PC-3 (cell line): Measurements from ENCODE around the gene RAF1. TPM values are rescaled to one million over a fixed set of nuclear protein-coding genes. Genes with fewer than 3 reads are reported as not detected.

Experiments used
- ATAC-seq: fragments of 200-7000 bp; cut with Tn5 transposase; 2 replicates; pipeline ENCODE4 v1.9.1; 2020; ENCODE audit warnings: mild to moderate bottlenecking, moderate library complexity
- BruUV-seq: library from RNA; stranded (reverse); fragments of 400-500 nt; replicated peaks from 2 replicates; lab custom pipeline; 2021; lab: Mats Ljungman, UMichigan
- CTCF ChIA-PET: fragments of 300-600 bp; sonication (Branson Sonifier 250); formaldehyde crosslinking; loops from one replicate; lab custom pipeline; 2022; ENCODE audit warnings: antibody characterized with exemption; lab: Charles Lee
- POLR2A ChIA-PET: fragments of 300-600 bp; sonication (Branson Sonifier 250); formaldehyde crosslinking; loops from one replicate; lab custom pipeline; 2022; ENCODE audit warnings: antibody characterized with exemption; ENCODE audit not compliant: unreplicated experiment; lab: Charles Lee
- DNase-seq: peaks from one replicate; pipeline ENCODE4 v3.0.0-alpha.2; 2015
- H2AFZ ChIP-seq: fragments of 300-600 bp; sonication (generic); 2 replicates; pipeline ENCODE4 v1.6.0; 2016; ENCODE audit warnings: antibody characterized with exemption, low read length
- H3F3A ChIP-seq: fragments of 300-600 bp; sonication (generic); one replicate; pipeline ENCODE4 v1.6.0; 2017; ENCODE audit warnings: antibody characterized with exemption, low read length, control low read depth, mild to moderate bottlenecking; ENCODE audit not compliant: unreplicated experiment
- H3K27ac ChIP-seq: fragments of 300-600 bp; sonication (generic); 2 replicates; pipeline ENCODE4 v1.5.1; 2016; ENCODE audit warnings: mild to moderate bottlenecking, low read length
- H3K27me3 ChIP-seq: fragments of 300-600 bp; sonication (generic); 2 replicates; pipeline ENCODE4 v1.6.1; 2016; ENCODE audit warnings: low read length, mixed read lengths
- H3K36me3 ChIP-seq: fragments of 300-600 bp; sonication (generic); 2 replicates; pipeline ENCODE4 v1.6.1; 2016; ENCODE audit warnings: low read depth, mixed run types, low read length, mixed read lengths
- H3K4me1 ChIP-seq: fragments of 300-600 bp; sonication (generic); 2 replicates; pipeline ENCODE4 v1.5.1; 2016; ENCODE audit warnings: low read length; ENCODE audit not compliant: insufficient read depth
- H3K4me2 ChIP-seq: fragments of 300-600 bp; sonication (generic); 2 replicates; pipeline ENCODE4 v1.6.0; 2016; ENCODE audit warnings: low read length
- H3K4me3 ChIP-seq: fragments of 300-600 bp; sonication (generic); 2 replicates; pipeline ENCODE4 v1.5.1; 2016; ENCODE audit warnings: mild to moderate bottlenecking, low read length, mixed read lengths
- H3K79me2 ChIP-seq: fragments of 300-600 bp; sonication (generic); 2 replicates; pipeline ENCODE4 v1.6.1; 2017; ENCODE audit warnings: low read length, mixed read lengths
- H3K9ac ChIP-seq: fragments of 300-600 bp; sonication (generic); 2 replicates; pipeline ENCODE4 v1.6.0; 2016; ENCODE audit warnings: mild to moderate bottlenecking, low read length
- H3K9me2 ChIP-seq: fragments of 300-600 bp; sonication (generic); replicated peaks from 2 replicates; pipeline ENCODE4 v1.6.1; 2016; ENCODE audit warnings: mixed run types, low read length, mixed read lengths
- H3K9me3 ChIP-seq: fragments of 300-600 bp; sonication (generic); 2 replicates; pipeline ENCODE4 v1.6.1; 2016; ENCODE audit warnings: low read length, mixed read lengths
- H4K20me1 ChIP-seq: fragments of 300-600 bp; sonication (generic); 2 replicates; pipeline ENCODE4 v1.6.1; 2016; ENCODE audit warnings: low read length, mixed read lengths
- EZH2 ChIP-seq: fragments of 300-600 bp; sonication (generic); IDR thresholded peaks from one replicate; pipeline ENCODE4 v1.6.1; 2017; ENCODE audit warnings: antibody characterized with exemption, mild to moderate bottlenecking, low read length; ENCODE audit not compliant: unreplicated experiment
- EZH2phosphoT487 ChIP-seq: fragments of 300-600 bp; sonication (generic); IDR thresholded peaks from 2 replicates; pipeline ENCODE4 v1.6.1; 2018; ENCODE audit warnings: mild to moderate bottlenecking, antibody characterized with exemption, low read length, borderline replicate concordance
- intact Hi-C: fragments of 100-400 bp; cut with micrococcal nuclease; formaldehyde crosslinking; loops from 2 replicates; pipeline ENCODE4 v1.9.0; 2023
- total RNA-seq: library from RNA; depleted of rRNA; stranded (reverse); fragments of >200 nt; gene quantifications from 2 replicates; pipeline ENCODE4 v1.2.3, GENCODE V29; 2014
- TF ChIP-seq, protein P1 (sequence below): fragments of 300-600 bp; sonication (generic); conservative IDR thresholded peaks from 2 replicates; pipeline ENCODE4 v1.5.1; 2017; ENCODE audit warnings: antibody characterized with exemption, low read depth, mild to moderate bottlenecking, low read length

The RAF1 gene
- total RNA-seq, 1 experiment from 2014 or later, result 130 TPM

- Histone ChIP-seq H3K4me3 (no peak overlapping the region), H3K27ac (no peak overlapping the region), H3K9me2 (no peaks in the 10 kb centered on the region), H2AFZ (no peak overlapping the region), H4K20me1 (no peaks in the 10 kb centered on the region), H3K27me3 (no peaks in the 10 kb centered on the region), H3K36me3 (peaks cover 71% of the 10 kb centered on the region), H3F3A (no peaks in the 10 kb centered on the region), H3K4me1 (no peaks in the 10 kb centered on the region), H3K4me2 (no peak overlapping the region), H3K9ac (no peak overlapping the region), H3K79me2 (no peaks in the 10 kb centered on the region), H3K9me3 (no peaks in the 10 kb centered on the region)
- DNase-seq, result no peak
- TF ChIP-seq, protein P1, sequence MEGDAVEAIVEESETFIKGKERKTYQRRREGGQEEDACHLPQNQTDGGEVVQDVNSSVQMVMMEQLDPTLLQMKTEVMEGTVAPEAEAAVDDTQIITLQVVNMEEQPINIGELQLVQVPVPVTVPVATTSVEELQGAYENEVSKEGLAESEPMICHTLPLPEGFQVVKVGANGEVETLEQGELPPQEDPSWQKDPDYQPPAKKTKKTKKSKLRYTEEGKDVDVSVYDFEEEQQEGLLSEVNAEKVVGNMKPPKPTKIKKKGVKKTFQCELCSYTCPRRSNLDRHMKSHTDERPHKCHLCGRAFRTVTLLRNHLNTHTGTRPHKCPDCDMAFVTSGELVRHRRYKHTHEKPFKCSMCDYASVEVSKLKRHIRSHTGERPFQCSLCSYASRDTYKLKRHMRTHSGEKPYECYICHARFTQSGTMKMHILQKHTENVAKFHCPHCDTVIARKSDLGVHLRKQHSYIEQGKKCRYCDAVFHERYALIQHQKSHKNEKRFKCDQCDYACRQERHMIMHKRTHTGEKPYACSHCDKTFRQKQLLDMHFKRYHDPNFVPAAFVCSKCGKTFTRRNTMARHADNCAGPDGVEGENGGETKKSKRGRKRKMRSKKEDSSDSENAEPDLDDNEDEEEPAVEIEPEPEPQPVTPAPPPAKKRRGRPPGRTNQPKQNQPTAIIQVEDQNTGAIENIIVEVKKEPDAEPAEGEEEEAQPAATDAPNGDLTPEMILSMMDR, result no peak
- no peak for TF ChIP-seq EZH2
- TF ChIP-seq EZH2phosphoT487, result no peak
- ATAC-seq, result no peak
- ChIA-PET POLR2A (no interaction called here), CTCF (interaction anchor here (0.6 kb wide), 1 partner anchor 387 kb away, joined by 5 read pairs; no protein-coding TSS in a partner anchor)
- no TSS peak for BruUV-seq
- intact Hi-C loops, result no loop called here
Observed at GRCh38 chr3:12598890-12599289, 65.0 kb downstream of the RAF1 start.

GRCh38 chr3:12593473-12593872 is 70.4 kb downstream of the RAF1 start:
- H3K9me2 ChIP-seq, result no peaks in the 10 kb centered on the region
- H3K9ac ChIP-seq, result no peak overlapping the region
- H3F3A ChIP-seq, result no peaks in the 10 kb centered on the region
- no peak overlapping the region for H3K27ac ChIP-seq
- no peak overlapping the region for H3K4me2 ChIP-seq
- no peaks in the 10 kb centered on the region for H3K9me3 ChIP-seq
- no peak for ATAC-seq
- no peaks in the 10 kb centered on the region for H3K79me2 ChIP-seq
- intact Hi-C loops, result loop anchor here (5.0 kb wide), 1 partner anchor 39 kb away; no protein-coding TSS in a partner anchor
- 0 out of 2 replicates have a peak, but pooled peaks cover 3% of the 10 kb centered on the region for H4K20me1 ChIP-seq
- no peaks in the 10 kb centered on the region for H3K4me1 ChIP-seq
- CTCF ChIA-PET, result no interaction called here
- no peak overlapping the region for H3K4me3 ChIP-seq
- no TSS peak for BruUV-seq
- no peaks in the 10 kb centered on the region for H3K27me3 ChIP-seq
- DNase-seq, result no peak
- H2AFZ ChIP-seq, result no peak overlapping the region
- peaks cover 52% of the 10 kb centered on the region for H3K36me3 ChIP-seq
- POLR2A ChIA-PET, result no interaction called here
- TF ChIP-seq EZH2phosphoT487 (no peak), EZH2 (no peak)
- TF ChIP-seq, protein P1, result no peak

DNA sequence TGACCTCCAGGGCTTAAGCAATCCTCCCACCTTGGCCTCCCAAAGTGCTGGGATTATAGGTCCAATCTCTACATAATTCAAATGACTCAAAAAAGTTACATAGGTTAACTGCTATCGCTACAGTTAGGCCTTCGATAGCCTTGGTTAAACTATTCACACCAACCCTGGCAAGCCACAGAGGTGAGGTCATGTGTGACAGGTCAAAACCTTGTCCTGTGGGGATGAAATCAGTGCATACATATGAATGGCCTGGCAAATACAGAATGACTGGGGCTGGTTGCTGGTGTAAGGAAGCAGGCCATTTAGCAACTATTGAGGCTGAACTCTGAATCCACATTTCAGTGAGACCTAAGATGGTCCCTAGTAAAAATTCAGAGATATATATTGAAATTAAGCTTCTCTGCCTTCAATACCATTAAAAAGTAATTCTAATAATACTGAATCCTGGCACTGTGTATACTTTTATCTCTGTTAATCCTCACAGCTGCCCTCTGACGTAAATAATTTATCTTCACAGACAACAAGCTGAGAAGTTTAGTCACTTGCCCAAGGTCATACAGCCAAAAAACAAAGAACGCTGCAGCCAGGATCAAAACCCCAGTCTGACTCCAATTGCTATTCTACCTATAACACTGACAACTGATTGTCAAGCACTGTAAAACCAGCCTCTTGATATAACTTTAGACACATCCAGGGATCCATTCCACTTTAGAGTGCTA is 71.8 kb downstream of the RAF1 start:
- DNase-seq (no peak), ATAC-seq (no peak)
- CTCF ChIA-PET, result no interaction called here

More for the DNA sequence above, 71.8 kb downstream of the RAF1 start:
- Histone ChIP-seq H3K9me2 (no peaks in the 10 kb centered on the region), H2AFZ (no peak overlapping the region), H3K9ac (no peak overlapping the region), H3K27me3 (no peaks in the 10 kb centered on the region), H3K9me3 (no peaks in the 10 kb centered on the region), H3K4me3 (no peak overlapping the region), H3F3A (no peaks in the 10 kb centered on the region), H3K4me1 (0 out of 2 replicates have a peak, but pooled peaks cover 6% of the 10 kb centered on the region), H3K36me3 (peaks cover 53% of the 10 kb centered on the region), H3K4me2 (no peak overlapping the region), H3K79me2 (no peaks in the 10 kb centered on the region), H3K27ac (no peak overlapping the region), H4K20me1 (0 out of 2 replicates have a peak, but pooled peaks cover 6% of the 10 kb centered on the region)
- POLR2A ChIA-PET, result no interaction called here
- TF ChIP-seq EZH2phosphoT487, result no peak
- TF ChIP-seq, protein P1, result no peak
- no peak for TF ChIP-seq EZH2
- intact Hi-C loops, result loop anchor here (5.0 kb wide), 1 partner anchor 40 kb away; no protein-coding TSS in a partner anchor
- BruUV-seq, result no TSS peak
